ENCODE results near the gene RASAL3.

The RASAL3 gene

DNA sequence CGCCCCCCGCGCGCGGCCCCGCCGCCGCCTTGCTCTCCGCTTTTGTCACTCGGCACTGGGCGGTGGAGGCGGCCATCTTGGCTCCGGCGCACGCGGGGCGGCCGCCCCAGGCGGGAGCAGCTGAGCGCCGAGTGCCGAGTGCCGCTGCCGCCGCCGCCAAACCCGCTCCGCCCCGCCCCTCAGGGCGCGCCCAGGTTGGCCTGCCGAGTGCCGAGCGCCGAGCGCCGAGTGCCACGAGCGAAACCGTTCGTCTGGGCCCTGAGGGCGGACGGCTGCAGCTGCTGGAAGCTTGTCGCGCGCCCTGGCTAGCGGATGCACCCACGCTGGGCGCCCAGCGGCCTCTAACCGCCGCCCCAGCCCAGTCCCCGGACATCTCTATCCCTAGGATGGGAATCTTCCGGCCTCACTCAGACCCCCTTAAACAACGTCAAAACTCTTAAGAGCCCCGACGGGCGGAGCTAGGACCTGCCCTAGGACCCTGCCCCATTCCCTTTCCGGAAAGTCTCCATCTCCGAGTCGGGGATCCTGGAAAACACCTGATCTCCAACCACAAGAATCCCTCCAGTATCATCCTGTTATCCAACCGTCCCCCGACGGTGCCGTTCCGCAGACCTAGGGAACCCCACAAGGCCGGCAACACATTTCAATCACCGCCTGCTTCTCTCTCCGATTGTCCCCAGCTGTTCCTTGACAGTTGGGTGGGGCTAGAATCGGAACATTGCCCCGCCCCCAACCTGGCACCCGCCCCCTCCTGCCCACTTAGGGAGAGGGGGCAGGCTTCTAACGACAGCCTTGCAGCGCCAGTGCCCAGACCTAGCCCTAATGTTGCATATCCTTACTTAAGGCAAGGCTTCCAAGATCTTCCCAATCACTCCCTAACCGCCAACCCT, 31.5 kb downstream of the RASAL3 start:
- Mint-ChIP-seq H3K27ac (peak overlapping the region; percentile 95 to 98 (median 96)), H3K36me3 (ENCODE audit: low read depth) (peaks cover 7% of the 10 kb centered on the region), H3K9me3 (no peaks in the 10 kb centered on the region), H3K27me3 (ENCODE audit: low read depth) (no peaks in the 10 kb centered on the region), H3K4me1 (peaks cover 24% of the 10 kb centered on the region), H3K4me3 (peak overlapping the region; percentile 91 to 94 (median 91))
- TF ChIP-seq, protein P1, sequence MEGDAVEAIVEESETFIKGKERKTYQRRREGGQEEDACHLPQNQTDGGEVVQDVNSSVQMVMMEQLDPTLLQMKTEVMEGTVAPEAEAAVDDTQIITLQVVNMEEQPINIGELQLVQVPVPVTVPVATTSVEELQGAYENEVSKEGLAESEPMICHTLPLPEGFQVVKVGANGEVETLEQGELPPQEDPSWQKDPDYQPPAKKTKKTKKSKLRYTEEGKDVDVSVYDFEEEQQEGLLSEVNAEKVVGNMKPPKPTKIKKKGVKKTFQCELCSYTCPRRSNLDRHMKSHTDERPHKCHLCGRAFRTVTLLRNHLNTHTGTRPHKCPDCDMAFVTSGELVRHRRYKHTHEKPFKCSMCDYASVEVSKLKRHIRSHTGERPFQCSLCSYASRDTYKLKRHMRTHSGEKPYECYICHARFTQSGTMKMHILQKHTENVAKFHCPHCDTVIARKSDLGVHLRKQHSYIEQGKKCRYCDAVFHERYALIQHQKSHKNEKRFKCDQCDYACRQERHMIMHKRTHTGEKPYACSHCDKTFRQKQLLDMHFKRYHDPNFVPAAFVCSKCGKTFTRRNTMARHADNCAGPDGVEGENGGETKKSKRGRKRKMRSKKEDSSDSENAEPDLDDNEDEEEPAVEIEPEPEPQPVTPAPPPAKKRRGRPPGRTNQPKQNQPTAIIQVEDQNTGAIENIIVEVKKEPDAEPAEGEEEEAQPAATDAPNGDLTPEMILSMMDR (IDR thresholded peaks at IDR 0.05; ENCODE audit: unreplicated experiment in 3 of 3): no peak

DNA sequence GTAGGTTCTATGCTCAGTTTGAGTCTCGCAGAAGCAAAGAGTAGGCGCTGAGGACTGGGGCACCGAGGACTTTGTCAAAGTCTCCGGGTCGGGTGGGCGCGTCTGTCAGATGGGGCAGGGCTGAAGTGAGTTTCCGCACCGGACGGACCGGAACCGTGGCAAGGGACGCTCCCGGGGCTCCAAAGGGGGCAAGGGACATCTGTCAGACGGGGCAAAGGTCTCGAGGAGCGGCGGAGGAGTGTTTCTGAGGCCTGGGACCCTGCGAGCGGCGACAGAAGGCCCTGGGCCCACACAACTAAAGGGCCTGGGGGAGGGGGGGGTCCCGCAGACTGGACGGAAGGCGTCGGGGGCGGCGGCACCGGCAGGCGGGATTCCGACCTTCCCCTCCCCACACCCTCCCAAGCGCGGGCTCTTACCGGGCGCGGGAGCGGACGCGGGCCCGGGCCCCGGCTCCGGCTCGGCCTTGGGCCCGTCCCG, 32.3 kb downstream of the RASAL3 start:
- TF ChIP-seq, protein P1 (IDR thresholded peaks at IDR 0.05; ENCODE audit: unreplicated experiment in 3 of 3): no peak
- Mint-ChIP-seq H3K4me1 (peaks cover 24% of the 10 kb centered on the region), H3K27me3 (ENCODE audit: low read depth) (no peaks in the 10 kb centered on the region), H3K4me3 (peak overlapping the region; percentile 98 to 99 (median 99)), H3K9me3 (no peaks in the 10 kb centered on the region), H3K36me3 (ENCODE audit: low read depth) (peaks cover 13% of the 10 kb centered on the region), H3K27ac (peak overlapping the region; percentile 98 to 99 (median 98))

DNA sequence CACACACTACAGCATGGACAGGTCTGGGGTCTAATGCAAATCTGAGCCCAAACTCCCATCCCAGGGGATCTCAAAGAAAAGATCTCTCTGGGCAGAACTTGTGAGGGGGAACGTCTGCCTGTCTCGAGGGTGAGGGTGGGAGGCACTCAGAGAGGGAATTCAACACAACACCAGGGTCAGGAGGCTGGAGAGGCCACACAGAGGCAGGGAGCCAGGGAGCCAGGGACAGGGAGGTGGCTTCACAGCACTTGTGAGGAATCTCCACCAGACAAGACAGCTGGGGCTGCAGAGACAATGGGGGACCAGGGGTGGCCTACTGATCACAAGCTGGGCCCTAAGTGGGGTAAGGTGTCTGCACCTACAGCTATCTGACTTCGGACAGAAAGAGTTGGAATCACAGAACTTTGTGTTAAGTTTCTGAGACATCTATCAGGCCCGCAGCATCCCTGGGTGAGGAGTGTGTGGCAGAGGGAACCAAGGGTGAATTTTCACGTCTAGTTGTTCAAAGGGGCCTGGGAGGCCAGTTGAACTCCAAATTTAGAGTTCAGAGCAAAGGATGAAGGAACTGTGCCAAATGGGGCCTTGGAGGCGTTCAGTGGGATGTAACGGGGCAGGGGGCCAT, 32.8 kb downstream of the RASAL3 start:
- H3K27ac Mint-ChIP-seq: peak overlapping the region; percentile 98 to 99 (median 98)
- no peaks in the 10 kb centered on the region for H3K27me3 Mint-ChIP-seq (ENCODE audit: low read depth)
- peaks cover 18% of the 10 kb centered on the region for H3K36me3 Mint-ChIP-seq (ENCODE audit: low read depth)
- peaks cover 25% of the 10 kb centered on the region for H3K4me1 Mint-ChIP-seq
- no peaks in the 10 kb centered on the region for H3K9me3 Mint-ChIP-seq
- TF ChIP-seq, protein P1 (IDR thresholded peaks at IDR 0.05; ENCODE audit: unreplicated experiment in 3 of 3): no peak
- peak overlapping the region; percentile 98 to 99 (median 99) for H3K4me3 Mint-ChIP-seq

DNA sequence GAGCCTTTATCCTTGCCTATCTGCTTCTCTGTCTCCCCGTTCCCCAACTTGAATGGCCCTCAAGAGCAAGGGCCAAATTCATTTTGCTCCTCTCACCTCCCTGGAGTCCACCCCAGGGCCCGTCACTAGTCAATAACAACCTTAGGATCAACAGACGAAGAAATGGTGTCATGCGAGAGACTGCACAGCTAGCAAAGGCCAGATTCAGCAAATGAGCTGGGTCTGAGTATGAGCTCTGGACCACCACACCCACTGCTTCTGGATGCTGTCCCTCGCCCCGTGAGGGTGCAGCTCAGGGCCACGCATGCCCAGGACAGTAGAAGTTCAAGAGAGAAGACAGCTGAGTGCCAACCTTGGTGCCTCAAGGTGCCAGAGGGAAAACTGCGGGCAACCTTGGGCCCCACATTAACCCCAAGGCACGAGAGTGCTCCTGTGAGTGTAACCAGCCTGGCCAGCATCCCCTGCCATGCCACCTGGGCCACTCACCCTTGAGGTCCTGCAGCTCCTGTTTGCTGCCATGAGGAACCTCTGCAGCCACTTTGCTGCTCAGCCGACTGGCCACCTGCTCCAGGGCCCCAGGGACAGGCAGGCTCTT, 33.7 kb downstream of the RASAL3 start:
- Mint-ChIP-seq H3K27ac (peak overlapping the region; percentile 28 to 61 (median 40)), H3K27me3 (ENCODE audit: low read depth) (no peaks in the 10 kb centered on the region), H3K9me3 (no peaks in the 10 kb centered on the region), H3K4me1 (peaks cover 32% of the 10 kb centered on the region), H3K36me3 (ENCODE audit: low read depth) (peaks cover 27% of the 10 kb centered on the region), H3K4me3 (peak overlapping the region; percentile 98 to 99 (median 99))
- TF ChIP-seq, protein P1 (IDR thresholded peaks at IDR 0.05; ENCODE audit: unreplicated experiment in 3 of 3): no peak

DNA sequence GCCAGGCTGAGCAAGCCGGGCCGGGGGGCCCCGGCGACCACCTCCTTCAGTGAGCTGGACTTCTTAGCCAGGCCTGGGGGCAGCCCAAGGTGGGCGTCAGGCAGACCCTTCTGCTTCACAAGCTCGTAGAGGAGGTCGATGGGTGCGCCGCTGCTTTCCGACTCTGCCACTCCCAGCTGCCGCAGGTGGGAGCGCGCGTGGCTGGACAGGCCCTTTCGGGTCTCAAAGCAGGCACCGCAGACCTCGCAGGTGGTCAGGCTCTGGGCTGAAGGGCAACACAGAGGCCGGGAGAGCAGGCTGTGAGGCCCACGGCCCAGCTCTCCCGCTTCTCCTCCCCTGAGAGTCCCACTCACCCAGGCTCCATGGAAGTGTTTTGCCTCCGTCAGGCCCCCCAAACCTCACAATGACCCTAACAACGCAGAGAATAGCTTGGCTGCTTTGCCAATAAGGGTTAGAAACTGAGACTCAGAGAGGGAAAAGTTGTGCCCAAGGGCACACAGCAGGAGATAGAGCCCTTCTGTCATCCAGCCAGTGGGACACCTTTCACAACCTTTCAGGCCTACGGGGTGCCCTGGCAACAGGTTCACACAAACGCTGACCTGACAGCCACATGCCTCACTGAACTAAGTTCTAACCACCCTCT, 34.4 kb downstream of the RASAL3 start:
- H3K27ac Mint-ChIP-seq: peak overlapping the region; percentile 28 to 61 (median 40)
- no peaks in the 10 kb centered on the region for H3K9me3 Mint-ChIP-seq
- TF ChIP-seq, protein P1 (IDR thresholded peaks at IDR 0.05; ENCODE audit: unreplicated experiment in 3 of 3): no peak
- H3K4me3 Mint-ChIP-seq: peak overlapping the region; percentile 98 to 99 (median 99)
- peaks cover 30% of the 10 kb centered on the region for H3K36me3 Mint-ChIP-seq (ENCODE audit: low read depth)
- peaks cover 32% of the 10 kb centered on the region for H3K4me1 Mint-ChIP-seq
- H3K27me3 Mint-ChIP-seq (ENCODE audit: low read depth): no peaks in the 10 kb centered on the region
